Stimulated activated CD4-positive, alpha-beta T cell treated with anti-CD3 and anti-CD28 coated beads, Interleukin-4, amount 100 ng/mL, for 4 hours (primary cell): ENCODE results near the gene PWWP2B.

Experiments
- DNase-seq, 2 experiments: peaks; one replicate each; pipeline ENCODE4 v3.0.0-alpha.2; 2020

The PWWP2B gene

GRCh38 chr10:132461103-132461682, 64.2 kb downstream of the PWWP2B start:
- DNase-seq, result no peak

GRCh38 chr10:132461683-132462231, 64.8 kb downstream of the PWWP2B start:
- DNase-seq, result no peak

GRCh38 chr10:132462463-132463332, 65.7 kb downstream of the PWWP2B start:
- DNase-seq, result no peak

GRCh38 chr10:132463333-132464255, 66.6 kb downstream of the PWWP2B start:
- DNase-seq, result no peak

- DNase-seq, result no peak
Observed at GRCh38 chr10:132464256-132465192, 67.5 kb downstream of the PWWP2B start.

GRCh38 chr10:132465193-132465888, 68.3 kb downstream of the PWWP2B start:
- no peak for DNase-seq

- DNase-seq, result no peak
Observed at GRCh38 chr10:132465889-132466519, 69.0 kb downstream of the PWWP2B start.

GRCh38 chr10:132466520-132467463, 69.8 kb downstream of the PWWP2B start:
- no peak for DNase-seq
